ENCODE data around the gene ZFC3H1.

The ZFC3H1 gene

GRCh38 chr12:71671311-71671710 is 7.7 kb upstream of the ZFC3H1 start:
- H3K4me3 ChIP-seq (ENCODE audit: low read length): no peak overlapping the region
- no peak for TF ChIP-seq CTCF (conservative IDR thresholded peaks at IDR 0.05; ENCODE audit: low read depth, low read length)
- DNase-seq (ENCODE audit: low read depth): no peak

- DNase-seq (ENCODE audit: low read depth): no peak
- TF ChIP-seq CTCF (conservative IDR thresholded peaks at IDR 0.05; ENCODE audit: low read depth, low read length): no peak
- H3K4me3 ChIP-seq (ENCODE audit: low read length): no peak overlapping the region
These were observed 2.6 kb upstream of the ZFC3H1 start for GRCh38 chr12:71666259-71666658.

GRCh38 chr12:71665090-71665463 is 1.4 kb upstream of the ZFC3H1 start:
- TF ChIP-seq CTCF (conservative IDR thresholded peaks at IDR 0.05; ENCODE audit: low read depth, low read length): no peak
- no peak for DNase-seq (ENCODE audit: low read depth)
- peak overlapping the region; percentile 80 for H3K4me3 ChIP-seq (ENCODE audit: low read length)

GRCh38 chr12:71664411-71665089 is 902 bp upstream of the ZFC3H1 start:
- no peak for DNase-seq (ENCODE audit: low read depth)
- peak overlapping the region; percentile 80 for H3K4me3 ChIP-seq (ENCODE audit: low read length)
- TF ChIP-seq CTCF (conservative IDR thresholded peaks at IDR 0.05; ENCODE audit: low read depth, low read length): no peak

GRCh38 chr12:71662849-71663560 is 643 bp downstream of the ZFC3H1 start:
- TF ChIP-seq CTCF (conservative IDR thresholded peaks at IDR 0.05; ENCODE audit: low read depth, low read length): no peak
- peak overlapping the region; percentile 80 for H3K4me3 ChIP-seq (ENCODE audit: low read length)
- no peak for DNase-seq (ENCODE audit: low read depth)

GRCh38 chr12:71661977-71662530 is 1.6 kb downstream of the ZFC3H1 start:
- TF ChIP-seq CTCF (conservative IDR thresholded peaks at IDR 0.05; ENCODE audit: low read depth, low read length): no peak
- H3K4me3 ChIP-seq (ENCODE audit: low read length): peak overlapping the region; percentile 80
- DNase-seq (ENCODE audit: low read depth): no peak

- TF ChIP-seq CTCF (conservative IDR thresholded peaks at IDR 0.05; ENCODE audit: low read depth, low read length): no peak
- no peak for DNase-seq (ENCODE audit: low read depth)
- H3K4me3 ChIP-seq (ENCODE audit: low read length): no peak overlapping the region
These were observed 6.9 kb downstream of the ZFC3H1 start for GRCh38 chr12:71656740-71657139.
